ENCODE results near the gene RGS12. TPM values are rescaled to one million over a fixed set of nuclear protein-coding genes. Genes with fewer than 3 reads are reported as not detected.

Gene RGS12
- total RNA-seq, 1 experiment from 2014 or later = 23.1 TPM

DNA sequence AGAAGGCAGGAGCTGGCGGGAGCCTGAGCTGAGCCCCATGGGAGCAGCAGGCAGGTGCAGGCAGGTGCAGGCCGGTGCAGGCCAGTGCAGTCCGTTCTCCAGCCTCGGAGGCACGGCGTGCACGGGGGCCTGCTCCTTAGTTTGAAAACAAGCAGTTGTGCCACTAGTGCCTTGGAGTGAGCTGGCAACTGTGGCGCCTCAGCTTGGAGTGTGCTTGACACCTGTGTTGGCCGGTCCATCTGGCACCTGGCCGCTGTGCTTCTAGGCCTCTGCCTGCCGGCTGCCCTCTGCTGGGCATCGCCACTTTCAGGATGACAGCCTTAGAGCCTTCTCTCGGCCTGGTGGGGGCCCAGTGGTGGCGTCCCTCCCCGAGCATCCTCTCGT, 47.9 kb downstream of the RGS12 start:
- no peaks in the 10 kb centered on the region for H3K4me1 Mint-ChIP-seq (ENCODE audit: low read depth, unreplicated experiment)
- TF ChIP-seq, protein P1, sequence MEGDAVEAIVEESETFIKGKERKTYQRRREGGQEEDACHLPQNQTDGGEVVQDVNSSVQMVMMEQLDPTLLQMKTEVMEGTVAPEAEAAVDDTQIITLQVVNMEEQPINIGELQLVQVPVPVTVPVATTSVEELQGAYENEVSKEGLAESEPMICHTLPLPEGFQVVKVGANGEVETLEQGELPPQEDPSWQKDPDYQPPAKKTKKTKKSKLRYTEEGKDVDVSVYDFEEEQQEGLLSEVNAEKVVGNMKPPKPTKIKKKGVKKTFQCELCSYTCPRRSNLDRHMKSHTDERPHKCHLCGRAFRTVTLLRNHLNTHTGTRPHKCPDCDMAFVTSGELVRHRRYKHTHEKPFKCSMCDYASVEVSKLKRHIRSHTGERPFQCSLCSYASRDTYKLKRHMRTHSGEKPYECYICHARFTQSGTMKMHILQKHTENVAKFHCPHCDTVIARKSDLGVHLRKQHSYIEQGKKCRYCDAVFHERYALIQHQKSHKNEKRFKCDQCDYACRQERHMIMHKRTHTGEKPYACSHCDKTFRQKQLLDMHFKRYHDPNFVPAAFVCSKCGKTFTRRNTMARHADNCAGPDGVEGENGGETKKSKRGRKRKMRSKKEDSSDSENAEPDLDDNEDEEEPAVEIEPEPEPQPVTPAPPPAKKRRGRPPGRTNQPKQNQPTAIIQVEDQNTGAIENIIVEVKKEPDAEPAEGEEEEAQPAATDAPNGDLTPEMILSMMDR (IDR thresholded peaks at IDR 0.05; ENCODE audit: insufficient read depth in 1 of 2, low read depth in 1 of 2, low read length in 1 of 2, severe bottlenecking in 1 of 2, unreplicated experiment in 1 of 2) = no peak
- POLR2A ChIA-PET = no interaction called here
- no peaks in the 10 kb centered on the region for H3K27me3 ChIP-seq (replicated peaks; ENCODE audit: control insufficient read depth, insufficient read depth, low read length)
- DNase-seq = no peak
- intact Hi-C loops (cut with micrococcal nuclease; ENCODE audit: unreplicated experiment) = no loop called here
- no peak overlapping the region for H3K27ac Mint-ChIP-seq (ENCODE audit: unreplicated experiment)
- CTCF ChIA-PET = no interaction called here
- H3K9me3 ChIP-seq = no peaks in the 10 kb centered on the region
- H3K4me3 ChIP-seq (ENCODE audit: low read depth, low read length) = no peak overlapping the region
- no peaks in the 10 kb centered on the region for H3K9me3 Mint-ChIP-seq (ENCODE audit: unreplicated experiment)
- no peak overlapping the region for H3K4me3 Mint-ChIP-seq (ENCODE audit: unreplicated experiment)
- BruUV-seq (replicated peaks) = no TSS peak
- no peaks in the 10 kb centered on the region for H3K4me1 ChIP-seq
- no peaks in the 10 kb centered on the region for H3K36me3 ChIP-seq (ENCODE audit: control insufficient read depth, insufficient read depth, low read length)
- H3K27me3 Mint-ChIP-seq (ENCODE audit: insufficient read depth, unreplicated experiment) = no peaks in the 10 kb centered on the region
- H3K36me3 Mint-ChIP-seq (ENCODE audit: insufficient read depth, unreplicated experiment) = no peaks in the 10 kb centered on the region

DNA sequence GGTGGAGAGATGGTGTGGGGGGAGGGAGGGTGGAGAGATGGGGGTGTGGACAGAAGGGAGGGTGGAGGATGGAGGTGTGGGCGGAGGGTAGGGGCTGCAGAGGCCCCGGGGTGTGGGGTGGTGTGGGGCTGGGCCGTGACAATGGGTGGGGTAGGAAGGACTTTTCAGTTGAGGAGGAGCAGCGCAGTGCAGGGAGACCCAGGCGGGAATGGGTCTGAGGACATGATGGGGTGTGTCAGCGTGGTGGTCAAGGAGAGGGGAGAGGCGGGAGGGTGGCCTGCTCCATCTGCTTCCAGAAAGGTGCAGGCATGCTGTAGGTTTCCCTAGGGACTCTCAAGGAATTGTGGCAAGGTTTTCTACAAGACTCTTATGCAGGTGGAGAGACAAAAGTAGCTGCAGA, 48.9 kb downstream of the RGS12 start:
- Mint-ChIP-seq H3K9me3 (ENCODE audit: unreplicated experiment) (no peaks in the 10 kb centered on the region), H3K36me3 (ENCODE audit: insufficient read depth, unreplicated experiment) (no peaks in the 10 kb centered on the region), H3K4me1 (ENCODE audit: low read depth, unreplicated experiment) (no peaks in the 10 kb centered on the region), H3K27ac (ENCODE audit: unreplicated experiment) (no peak overlapping the region), H3K4me3 (ENCODE audit: unreplicated experiment) (no peak overlapping the region), H3K27me3 (ENCODE audit: insufficient read depth, unreplicated experiment) (no peaks in the 10 kb centered on the region)
- Histone ChIP-seq H3K4me3 (ENCODE audit: low read depth, low read length) (no peak overlapping the region), H3K4me1 (no peaks in the 10 kb centered on the region), H3K27me3 (replicated peaks; ENCODE audit: control insufficient read depth, insufficient read depth, low read length) (no peaks in the 10 kb centered on the region), H3K9me3 (no peaks in the 10 kb centered on the region), H3K36me3 (ENCODE audit: control insufficient read depth, insufficient read depth, low read length) (no peaks in the 10 kb centered on the region)
- TF ChIP-seq, protein P1 (IDR thresholded peaks at IDR 0.05; ENCODE audit: insufficient read depth in 1 of 2, low read depth in 1 of 2, low read length in 1 of 2, severe bottlenecking in 1 of 2, unreplicated experiment in 1 of 2) = no peak
- ChIA-PET CTCF (no interaction called here), POLR2A (no interaction called here)
- no peak for DNase-seq
- intact Hi-C loops (cut with micrococcal nuclease; ENCODE audit: unreplicated experiment) = no loop called here
- BruUV-seq (replicated peaks) = no TSS peak

DNA sequence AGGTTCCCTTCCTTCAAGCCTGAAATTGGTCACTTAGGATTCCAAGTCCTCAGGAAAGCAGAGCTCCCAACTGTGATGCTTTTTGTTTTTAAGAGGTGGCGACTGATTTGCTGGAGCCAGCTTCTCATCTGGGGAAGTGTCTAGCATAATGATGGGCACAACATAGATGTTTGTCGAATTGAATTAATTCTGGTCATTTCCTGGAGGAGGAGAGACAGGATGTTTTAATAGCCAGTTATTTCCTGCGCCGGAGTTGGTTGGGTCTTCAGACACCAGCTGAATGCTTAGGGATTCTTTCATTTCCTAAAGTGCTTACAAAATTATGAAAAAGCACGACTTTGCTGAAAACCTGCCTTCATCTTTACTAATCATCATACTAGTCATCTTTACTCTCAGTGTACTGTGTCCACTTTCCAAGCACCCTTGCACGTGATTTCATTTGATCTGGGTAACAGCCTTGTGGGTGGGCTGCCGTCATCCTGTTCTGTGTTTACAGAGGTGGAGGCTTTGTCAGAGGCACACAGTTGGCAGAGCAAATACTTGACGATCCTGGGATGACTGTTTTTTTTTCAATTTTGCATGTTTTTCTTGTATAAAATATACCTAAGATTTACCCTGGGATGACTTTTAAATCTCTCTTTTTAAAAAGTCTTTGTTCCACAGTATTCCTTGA, 49.5 kb downstream of the RGS12 start:
- H3K27me3 ChIP-seq (replicated peaks; ENCODE audit: control insufficient read depth, insufficient read depth, low read length) = no peaks in the 10 kb centered on the region
- H3K27ac Mint-ChIP-seq (ENCODE audit: unreplicated experiment) = no peak overlapping the region
- H3K36me3 Mint-ChIP-seq (ENCODE audit: insufficient read depth, unreplicated experiment) = no peaks in the 10 kb centered on the region
- CTCF ChIA-PET = no interaction called here
- no peaks in the 10 kb centered on the region for H3K27me3 Mint-ChIP-seq (ENCODE audit: insufficient read depth, unreplicated experiment)
- DNase-seq = no peak
- H3K4me1 ChIP-seq = no peaks in the 10 kb centered on the region
- TF ChIP-seq, protein P1 (IDR thresholded peaks at IDR 0.05; ENCODE audit: insufficient read depth in 1 of 2, low read depth in 1 of 2, low read length in 1 of 2, severe bottlenecking in 1 of 2, unreplicated experiment in 1 of 2) = no peak
- H3K4me1 Mint-ChIP-seq (ENCODE audit: low read depth, unreplicated experiment) = no peaks in the 10 kb centered on the region
- H3K9me3 Mint-ChIP-seq (ENCODE audit: unreplicated experiment) = no peaks in the 10 kb centered on the region
- intact Hi-C loops (cut with micrococcal nuclease; ENCODE audit: unreplicated experiment) = no loop called here
- no peaks in the 10 kb centered on the region for H3K36me3 ChIP-seq (ENCODE audit: control insufficient read depth, insufficient read depth, low read length)
- no peak overlapping the region for H3K4me3 Mint-ChIP-seq (ENCODE audit: unreplicated experiment)
- no peaks in the 10 kb centered on the region for H3K9me3 ChIP-seq
- H3K4me3 ChIP-seq (ENCODE audit: low read depth, low read length) = no peak overlapping the region
- POLR2A ChIA-PET = no interaction called here
- no TSS peak for BruUV-seq (replicated peaks)

Other genes starting within 250 kb of the RGS12 start
- not detected in 2 replicates for gene HTT-AS, start 218.5 kb upstream of the RGS12 start, total RNA-seq (2022)
- gene HTT, start 218.3 kb upstream of the RGS12 start, total RNA-seq (2022) = 57.5 and 63.3 TPM in 2 replicates
- 0.93 and 0.95 TPM in 2 replicates for gene MSANTD1, start 43.9 kb upstream of the RGS12 start, total RNA-seq (2022)
- gene HGFAC, start 148.9 kb downstream of the RGS12 start, total RNA-seq (2022) = 0.48 and 0.79 TPM in 2 replicates
- gene DOK7, start 170.3 kb downstream of the RGS12 start, total RNA-seq (2022) = 0.29 TPM in 1 of 2 replicates, not detected in the other
- gene LRPAP1, start 239.4 kb downstream of the RGS12 start, total RNA-seq (2022) = 211 and 224 TPM in 2 replicates

Measured in Caco-2 (cell line).